GM19468 (cell line): ENCODE data around the gene PSMB10.
A peak's percentile ranks its signal among the peaks of the same experiment; 100 is the strongest.
"Not testable (repeated sequence)": the region's sequence is repeated elsewhere in the genome, so short reads cannot be mapped to it uniquely, and the experiment has no call there.

Experiments
- ATAC-seq: cut with Tn5 transposase; IDR thresholded peaks from one replicate; pipeline ENCODE4 v1.9.1; 2021; ENCODE audit warnings: mild to moderate bottlenecking, moderate library complexity, moderate number of reproducible peaks; ENCODE audit not compliant: unreplicated experiment; ENCODE audit errors: extremely low read depth

PSMB10 gene

DNA sequence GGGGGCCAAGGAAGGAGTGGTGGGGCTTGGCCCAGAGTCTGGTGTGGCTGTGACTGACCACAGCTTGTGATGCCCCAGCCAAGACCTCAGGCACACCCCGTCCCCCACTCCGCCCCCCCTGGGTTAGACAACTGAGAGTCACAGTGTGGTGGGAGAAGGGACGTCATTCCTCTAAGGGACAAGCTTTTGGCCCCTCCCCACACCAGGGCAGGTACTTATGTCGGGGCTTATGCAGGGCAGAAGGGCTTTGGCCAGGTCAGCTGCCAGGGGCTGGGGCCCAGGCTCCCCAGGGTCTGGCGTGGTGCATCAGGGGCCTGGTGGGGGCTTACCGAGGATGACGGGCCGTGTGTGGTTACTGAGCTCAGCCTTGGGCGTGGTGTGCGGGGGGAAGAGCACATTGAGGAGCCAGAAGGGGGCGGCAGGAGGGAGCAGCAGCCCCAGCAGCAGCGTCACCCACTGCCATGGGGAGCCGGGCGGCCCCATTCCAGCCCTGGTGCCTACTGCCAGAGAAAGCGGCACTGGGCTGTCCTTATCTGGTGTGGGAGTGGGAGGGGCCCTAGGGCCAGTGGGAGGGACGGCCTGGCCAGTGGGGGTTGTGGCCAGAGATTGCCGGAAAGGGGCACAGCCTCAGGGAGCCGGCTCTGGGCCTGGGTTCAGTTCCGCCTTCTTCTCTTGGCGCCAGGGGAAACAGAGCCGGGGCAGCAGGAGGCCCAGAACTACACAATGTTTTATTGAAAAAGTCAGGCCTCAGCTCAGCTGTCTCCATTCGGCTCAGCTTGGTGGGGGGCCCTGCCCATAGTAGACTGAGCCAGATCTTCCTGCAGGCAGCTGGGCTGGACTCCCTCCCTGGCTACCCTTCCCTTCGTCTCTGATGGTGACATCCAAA, 7.2 kb upstream of the PSMB10 start, which contains the start of gene LCAT:
Gene LCAT, minus strand, starts transcription at position 502 of the 886 bp plus-strand sequence. Its CDS starts 19 bp downstream, at position 483.
- no peak for ATAC-seq

DNA sequence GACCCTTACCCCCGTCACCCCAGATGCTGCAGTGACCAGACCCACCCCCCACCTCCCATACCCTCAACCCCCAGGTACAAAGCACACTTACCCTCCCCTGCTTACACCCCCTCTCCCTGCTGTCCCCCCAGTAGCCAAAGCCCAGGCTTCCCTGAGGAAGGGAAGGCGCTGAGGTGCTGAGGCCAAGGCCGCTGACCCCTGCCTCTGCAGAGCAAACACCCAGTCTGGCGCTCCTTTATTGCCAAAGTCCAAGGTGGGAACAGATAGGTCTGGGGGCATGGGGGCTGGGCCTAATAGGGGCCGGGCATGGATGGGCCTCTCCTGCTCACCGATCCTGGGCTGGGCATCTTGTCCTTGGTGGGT, 6.6 kb upstream of the PSMB10 start:
- ATAC-seq = no peak

DNA sequence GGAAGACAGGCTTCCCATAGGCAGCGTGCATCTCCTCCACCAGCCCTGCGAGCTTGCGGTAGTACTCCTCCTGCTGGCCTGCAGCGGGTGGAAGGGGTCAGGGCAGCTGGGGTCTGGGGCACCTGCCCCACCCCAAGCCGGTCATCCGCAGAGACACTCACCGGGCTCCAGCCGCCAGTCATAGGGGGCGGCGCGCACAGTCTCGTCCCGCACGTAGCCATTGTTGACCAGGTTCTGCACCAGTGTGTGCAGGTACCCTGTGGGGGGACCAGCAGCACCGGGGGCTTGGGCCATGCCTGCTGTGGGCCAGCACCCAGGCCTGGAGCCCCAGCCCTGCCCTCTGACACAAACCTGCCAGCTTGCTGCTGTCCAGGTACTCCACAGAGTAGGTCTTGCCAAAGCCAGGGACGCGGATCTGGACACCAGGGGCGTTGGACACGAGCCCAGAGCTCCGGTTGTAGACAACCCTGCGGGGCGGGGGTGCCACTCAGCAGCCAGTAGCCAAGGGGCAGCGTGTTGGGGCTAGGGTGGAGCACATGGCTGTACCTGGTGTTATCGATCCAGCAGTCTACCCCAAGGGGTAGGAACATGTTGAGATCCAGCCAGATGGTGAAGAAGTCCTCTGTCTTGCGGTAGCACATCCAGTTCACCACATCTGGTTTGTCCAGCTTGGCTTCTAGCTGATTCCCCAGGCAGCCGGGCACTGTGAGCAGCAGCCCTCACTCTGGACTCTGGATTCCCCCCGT, 6.0 kb upstream of the PSMB10 start:
- ATAC-seq = no peak

DNA sequence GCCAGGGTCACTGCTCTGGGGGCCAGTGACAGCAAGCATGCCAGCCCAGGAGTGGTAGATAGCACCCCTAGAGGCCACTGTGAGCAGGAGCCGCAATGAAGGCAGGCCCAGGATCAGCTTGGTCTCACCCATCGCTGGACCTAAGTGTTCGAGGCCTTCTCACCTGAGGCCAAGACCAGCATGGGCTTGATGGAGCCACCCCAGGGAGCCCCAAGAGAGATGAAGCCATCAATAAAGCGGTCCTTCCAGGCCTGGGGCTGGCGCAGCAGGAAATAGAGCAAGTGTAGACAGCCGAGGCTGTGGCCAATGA, 5.5 kb upstream of the PSMB10 start:
- ATAC-seq = no peak

DNA sequence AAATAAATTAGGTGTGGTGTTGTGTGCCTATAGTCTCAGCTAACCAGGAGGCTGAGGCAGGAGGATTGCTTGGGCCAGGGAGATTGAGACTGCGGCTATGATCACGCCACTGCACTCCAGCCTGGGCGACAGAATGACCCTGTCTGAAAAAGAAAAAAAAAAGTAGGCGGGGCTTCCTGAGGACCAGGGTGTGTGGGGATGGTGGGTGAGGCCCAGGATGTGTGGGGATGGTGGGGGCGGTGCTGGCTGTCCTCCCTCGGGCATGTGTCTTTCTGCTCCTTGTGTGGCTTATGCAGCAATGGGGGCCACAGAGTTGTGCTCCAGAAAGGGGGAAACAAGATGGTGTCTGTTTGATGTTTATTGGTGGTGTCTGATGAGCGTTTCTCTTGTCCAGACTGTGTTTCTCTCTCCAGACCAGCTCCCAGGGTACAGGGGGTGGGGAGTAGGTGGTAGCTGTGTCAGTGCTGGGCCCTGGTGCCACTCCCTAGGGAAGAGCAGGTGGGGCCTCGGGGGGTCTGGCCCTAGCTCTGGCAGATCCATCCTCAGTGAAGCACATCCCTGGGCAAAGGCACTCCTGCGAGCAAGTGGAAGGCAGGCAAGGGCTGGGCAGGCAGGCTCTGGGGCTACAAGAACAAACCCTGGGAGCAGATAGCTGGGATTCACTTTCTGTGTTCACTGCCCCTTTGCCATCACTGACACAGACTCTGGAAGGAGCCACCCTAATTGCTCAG, 5.0 kb upstream of the PSMB10 start:
- no peak for ATAC-seq

DNA sequence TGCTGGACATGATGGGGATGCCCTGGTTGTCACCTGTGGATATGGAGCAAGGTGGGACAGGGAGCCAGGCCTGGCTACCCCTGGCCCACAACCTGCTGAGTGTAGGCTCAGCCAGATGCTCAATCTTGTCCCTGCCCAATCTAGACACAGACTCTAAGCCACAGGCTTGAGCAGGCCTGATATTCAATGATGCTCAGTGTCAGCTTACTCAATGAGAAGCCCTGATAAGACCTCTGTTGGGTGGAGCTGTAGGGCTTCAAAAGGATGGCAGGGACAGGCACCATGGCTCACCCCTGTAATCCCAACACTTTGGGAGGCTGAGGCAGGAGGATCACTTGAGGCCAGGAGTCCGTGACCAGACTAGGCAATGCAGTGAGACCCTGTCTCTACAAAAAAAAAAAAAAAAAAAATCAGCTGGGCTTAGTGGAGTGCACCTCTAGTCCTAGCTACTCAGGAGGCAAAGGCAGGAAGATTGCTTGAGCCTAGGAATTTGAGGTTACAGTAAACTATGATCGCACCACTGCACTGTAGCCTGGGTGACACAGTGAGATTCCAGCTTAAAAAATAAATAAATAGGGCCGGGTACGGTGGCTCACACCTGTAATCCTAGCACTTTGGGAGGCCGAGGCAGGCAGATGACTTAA, 3.9 kb upstream of the PSMB10 start:
- ATAC-seq = no peak

DNA sequence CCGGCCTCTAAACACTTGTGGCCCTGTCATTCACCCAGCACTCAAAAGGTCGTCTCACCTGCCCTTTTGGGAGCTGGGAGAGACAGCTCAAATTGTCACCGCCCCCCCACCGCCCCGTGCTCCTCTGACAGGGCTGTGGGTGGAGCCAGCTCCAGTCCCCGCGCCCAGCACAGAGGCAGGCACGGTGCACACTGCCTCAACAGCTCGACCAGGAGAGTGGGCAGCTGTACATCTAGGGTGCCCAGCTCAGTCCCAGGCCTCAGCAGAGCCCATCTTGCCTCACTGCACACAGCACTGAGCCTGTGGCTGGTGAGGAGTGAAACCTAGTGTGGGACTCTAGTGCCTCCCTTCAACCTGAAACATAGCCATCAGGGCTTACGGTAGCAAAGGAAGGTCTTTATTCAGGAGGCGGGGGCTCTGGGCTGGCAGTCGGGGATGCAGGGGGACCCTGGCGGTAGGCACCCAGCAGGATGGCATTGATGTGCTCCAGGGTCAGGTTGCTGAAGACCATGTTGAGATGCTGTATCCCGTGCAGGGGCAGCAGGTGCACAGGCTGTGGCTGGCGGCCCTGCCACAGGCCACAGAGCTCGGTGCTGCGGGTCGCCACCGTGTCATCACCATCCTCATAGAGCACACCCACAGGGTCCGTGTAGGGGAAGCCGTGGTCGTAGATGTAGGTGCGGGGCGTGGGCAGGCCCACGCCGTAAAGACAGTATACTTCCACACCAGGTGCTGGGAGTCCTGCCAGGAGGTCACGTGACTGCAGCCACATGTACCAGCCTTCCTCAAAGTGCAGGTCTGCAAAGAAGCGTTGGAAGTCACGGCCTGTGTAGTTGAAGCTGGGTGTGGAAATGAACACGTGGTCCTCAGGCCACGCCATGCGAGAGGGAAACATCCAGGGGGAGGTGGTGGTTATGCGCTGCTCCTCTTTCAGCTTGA, 3.1 kb upstream of the PSMB10 start:
- ATAC-seq = no peak

DNA sequence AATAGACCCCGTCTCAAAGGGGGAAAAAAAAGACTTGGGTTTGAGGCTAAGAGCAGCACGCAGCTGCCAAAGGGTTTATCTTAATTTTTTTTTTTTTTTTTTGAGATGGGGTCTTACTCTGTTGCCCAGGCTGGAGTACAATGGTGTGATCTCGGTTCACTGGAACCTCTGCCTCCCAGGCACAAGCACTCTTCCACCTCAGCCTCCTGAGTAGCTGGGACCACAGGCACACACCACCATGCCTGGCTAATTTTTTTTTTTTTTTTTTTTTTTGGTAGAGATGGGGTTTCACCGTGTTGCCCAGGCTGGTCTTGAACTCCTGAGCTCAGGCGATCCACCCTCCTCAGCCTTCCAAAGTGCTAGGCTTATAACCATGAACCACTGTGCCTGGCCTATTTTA, 1.1 kb upstream of the PSMB10 start:
- not testable (repeated sequence) for ATAC-seq

DNA sequence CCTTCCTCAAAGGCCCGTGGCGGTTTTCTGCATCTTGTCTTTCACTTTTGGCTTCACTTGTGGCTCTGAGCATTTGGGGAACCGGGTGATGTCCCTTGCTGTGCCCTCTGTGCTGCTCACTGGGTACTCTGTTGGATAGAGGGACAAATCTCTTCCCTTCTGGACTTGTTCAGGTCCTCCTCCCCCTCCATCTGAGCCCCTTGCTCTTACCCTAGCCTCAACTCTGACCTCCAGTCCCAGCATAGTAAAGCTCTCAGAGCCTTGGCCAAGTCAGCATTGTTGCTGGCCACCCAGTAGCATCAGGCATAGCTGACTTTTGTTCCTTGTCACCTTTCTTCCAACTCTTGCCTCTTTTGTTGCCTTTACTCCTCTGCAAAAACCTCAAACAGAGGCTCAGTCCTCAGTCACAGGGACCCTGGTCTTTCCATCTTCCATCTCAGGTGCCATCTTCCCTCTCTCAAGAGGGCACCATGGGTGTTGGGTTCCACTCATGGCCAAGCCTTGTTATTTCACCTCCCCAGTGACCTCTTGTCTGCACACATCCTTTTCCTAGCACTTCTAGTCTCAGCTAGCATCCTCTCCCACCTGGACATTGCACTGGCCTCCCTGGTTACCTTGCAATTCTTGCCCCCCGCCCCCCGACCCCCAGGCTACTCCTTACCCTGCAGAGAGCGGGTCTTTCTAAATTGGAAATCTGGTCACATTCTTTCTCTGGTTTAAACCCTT, 393 bp upstream of the PSMB10 start:
- no peak for ATAC-seq

DNA sequence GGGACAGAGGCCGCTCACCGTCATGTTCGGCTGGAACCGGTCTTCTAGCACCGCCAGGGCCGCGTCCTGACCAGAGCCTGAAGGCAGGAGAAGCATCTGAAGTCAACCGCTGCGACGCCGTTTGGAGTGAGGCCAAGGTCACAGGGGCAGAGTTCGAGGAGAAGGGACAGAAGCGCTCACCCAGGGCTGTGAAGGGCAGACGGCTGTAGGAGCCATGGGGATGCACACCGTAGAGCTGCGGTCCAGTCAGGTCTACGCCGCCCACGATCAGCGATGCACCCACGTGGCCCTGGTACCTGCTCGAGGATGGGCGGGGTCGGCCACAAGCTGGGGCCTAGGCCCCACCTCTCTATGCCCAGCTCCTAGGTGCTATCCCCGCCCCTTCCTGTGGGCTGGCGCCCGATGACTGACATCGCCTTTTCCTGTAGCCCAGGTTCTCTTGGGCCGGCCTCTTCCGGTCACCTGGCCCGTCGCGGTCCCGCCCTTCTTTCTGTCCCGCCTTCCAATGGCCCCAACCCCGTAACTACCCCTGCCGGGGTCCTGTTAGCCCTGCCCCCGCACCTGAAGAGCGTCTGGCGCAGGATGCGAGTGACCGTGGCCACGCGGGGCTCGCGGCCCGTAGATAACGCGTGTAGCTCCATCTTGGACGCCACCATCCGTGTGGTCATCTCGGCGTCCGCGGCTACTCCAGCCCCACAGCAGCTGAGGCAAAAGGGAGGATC, 1.1 kb downstream of the PSMB10 start:
- ATAC-seq = peak; percentile 90

DNA sequence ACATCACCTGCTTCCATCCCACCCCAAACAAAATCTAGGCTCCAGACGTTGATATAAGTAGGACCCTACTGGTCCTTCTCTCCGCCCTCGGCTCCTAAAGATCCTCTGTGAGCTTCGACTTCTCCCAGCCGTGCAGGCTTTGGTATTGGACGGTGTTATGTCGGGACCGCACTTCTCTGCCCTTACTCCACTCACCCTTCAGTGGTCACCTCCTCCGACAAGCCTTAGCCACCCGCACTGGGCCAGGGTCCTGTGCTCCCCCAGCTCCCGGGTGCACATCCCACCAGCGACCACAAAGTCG, 1.6 kb downstream of the PSMB10 start:
- no peak for ATAC-seq

DNA sequence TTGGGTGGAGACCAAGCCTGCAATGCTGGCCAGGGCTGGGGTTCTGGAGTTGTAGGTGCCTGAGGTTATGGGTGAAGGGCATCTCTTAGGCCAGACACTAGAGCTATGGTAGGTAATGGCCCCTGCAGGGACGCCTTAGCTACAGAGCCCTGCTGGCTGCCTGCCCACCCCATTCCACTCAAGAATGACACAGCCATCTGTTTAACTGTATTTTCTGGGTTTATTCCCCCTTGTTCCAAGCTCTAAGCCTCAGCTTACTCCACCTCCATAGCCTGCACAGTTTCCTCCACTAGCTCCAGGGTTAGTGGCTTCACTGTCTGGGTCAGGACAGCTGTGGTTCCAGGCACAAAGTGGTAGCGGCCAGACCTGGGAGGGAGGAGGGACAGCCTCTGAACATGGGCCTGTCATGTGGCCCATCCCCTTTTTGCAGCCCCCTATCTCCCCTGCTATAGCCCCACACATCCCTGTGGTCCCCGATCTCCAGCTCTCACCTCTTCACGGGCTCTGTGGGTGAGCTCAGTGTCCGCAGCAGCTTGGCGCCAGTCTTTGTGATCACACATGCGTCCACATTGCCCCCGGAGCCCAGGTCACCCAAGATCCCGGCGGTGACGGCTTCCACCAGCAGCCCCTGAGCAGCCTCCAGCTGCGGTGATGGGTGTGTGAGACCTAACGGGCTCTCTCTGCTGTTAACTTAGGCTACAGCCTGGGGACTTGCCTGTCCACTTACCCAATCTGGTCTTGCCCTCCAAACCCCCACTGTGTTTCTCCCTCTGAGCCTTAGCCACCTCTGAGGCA, 2.1 kb downstream of the PSMB10 start:
- no peak for ATAC-seq

DNA sequence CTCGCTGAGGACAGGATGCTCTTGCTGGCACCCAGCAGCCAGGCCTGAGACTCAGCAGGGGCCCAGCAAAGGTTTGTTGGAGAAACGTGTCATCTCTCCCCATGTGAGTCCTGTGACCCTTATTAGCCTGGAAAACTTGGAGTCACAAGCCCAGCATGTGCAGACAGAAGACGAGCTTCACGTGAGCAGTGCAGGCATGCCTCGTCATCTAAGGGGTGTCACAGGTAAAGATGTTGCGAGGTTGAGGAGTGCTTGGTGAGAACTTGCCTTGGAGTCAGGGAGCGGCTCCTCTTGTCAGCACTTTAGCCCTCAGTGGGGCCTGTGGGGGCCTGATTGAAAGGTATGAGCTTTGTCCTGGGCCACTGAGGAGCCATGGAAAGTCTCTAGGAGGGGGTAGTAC, 2.8 kb downstream of the PSMB10 start:
- ATAC-seq = no peak

DNA sequence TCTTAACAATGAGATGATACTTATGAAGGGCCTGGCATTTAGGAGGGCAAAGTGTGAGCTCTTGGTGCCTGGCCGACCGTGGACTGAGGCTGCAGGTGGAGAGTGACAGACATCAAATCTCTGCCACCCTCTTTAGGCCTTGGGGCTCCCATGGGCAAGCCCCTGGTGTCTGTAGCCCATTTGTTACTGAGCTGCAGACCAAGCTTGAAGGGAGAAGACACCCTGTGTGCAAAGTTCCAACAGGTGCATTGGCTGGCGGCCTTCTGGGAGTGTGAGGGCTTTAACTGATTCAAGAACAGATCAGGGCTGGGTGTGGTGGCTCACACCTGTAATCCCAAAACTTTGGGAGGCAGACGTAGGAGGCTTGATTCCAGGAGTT, 4.2 kb downstream of the PSMB10 start:
- ATAC-seq = no peak

DNA sequence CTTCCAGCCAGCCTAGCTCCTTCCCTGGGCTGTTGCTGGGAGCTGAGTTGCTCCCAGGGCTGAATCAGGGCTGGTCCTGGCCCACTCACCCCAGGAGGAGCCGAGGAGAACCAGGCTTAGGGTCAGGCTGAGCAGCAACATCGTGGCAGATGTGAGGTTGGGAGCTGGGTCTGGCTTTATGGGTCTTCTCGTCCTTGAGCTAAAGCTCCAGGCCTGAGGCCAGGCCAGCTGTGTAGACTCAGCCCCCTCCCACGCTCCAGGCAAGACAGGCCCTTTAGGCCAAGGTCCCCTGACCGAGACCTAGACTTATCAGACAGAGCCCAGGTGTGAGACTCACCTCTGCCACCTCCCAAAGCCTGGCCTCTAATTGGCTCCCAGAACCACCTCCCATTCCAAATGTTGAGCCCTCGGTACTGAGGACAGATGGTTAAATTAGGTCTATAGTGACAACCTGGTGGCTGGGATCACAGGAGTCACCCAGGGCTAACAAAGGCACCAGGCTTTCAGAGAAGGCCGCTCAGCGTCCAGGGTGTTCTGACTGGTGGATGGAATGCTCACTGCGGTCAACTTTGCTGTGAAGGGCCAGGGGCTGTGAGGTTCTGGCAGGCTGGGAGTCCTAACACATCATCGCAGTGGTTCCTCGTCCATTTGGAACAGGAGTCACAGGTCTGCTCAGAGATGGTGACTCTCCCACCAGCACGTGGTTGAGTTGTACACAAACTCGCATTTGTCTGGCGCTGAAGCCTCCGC, 4.8 kb downstream of the PSMB10 start, which contains the start of gene CTRL:
Gene CTRL, minus strand, starts transcription at position 151 of the 750 bp plus-strand sequence. Its CDS starts 10 bp downstream, at position 141.
- ATAC-seq = no peak

DNA sequence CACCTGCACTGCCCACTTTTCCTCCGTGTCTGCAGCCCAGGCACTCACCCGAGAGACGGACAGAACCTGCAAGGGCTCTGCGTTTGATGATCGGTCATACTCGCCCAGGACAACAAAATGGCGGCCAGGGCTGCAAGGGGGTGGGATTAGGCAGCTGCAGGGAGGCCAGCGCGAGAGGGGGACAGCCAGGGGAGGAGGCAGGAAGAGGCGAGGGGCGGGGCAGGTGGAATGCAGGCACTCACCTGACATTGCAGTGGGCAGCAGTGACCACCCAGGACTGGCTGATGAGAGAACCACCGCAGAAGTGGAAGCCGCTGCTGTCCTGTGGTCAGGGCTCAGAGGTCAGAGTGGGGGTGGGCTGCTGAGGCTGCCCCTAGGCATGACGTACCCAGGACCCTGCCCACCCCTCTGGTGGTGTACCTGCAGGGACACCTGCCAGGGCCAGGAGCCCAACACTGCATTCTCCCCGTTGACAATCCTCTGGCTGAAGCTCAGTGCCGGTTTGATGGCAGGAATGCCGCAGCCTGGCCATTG, 5.9 kb downstream of the PSMB10 start:
- ATAC-seq = no peak

DNA sequence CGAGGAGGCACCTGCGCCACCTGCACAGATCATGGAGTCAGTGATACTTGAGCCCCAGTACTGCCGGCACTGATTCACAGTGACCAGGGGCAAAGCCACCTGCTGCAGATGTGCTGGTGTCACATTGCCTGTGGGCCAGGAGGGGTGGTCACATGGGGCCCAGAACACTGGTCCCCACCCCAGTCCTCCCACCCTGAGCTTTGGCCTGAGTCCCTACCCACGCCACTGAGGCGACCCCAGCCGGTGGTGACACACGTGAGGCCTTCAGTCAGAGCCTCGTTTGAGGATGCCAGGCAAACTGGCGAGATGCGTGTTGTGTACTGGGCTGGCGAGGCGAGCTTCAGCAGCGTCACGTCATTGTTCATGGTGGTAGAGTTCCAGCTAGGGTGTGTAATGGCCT, 6.5 kb downstream of the PSMB10 start:
- no peak for ATAC-seq
